Right atrium auricular region (tissue), 2 donors: ENCODE data around the gene RETNLB. TPM values are rescaled to one million over a fixed set of nuclear protein-coding genes. Genes with fewer than 3 reads are reported as not detected.

Experiments used
- DNase-seq: peaks from one replicate; pipeline ENCODE4 v3.0.0-alpha.2; 2019; ENCODE audit warnings: low spot score
- H3K27ac ChIP-seq, 2 donors: fragments of 200-600 bp; sonication (generic); 1 replicate in 1 of 2; 2 replicates in 1 of 2; pipeline ENCODE4 v1.5.1; 2016 to 2019
- H3K27me3 ChIP-seq, 2 donors: fragments of 200-600 bp; sonication (generic); one replicate each; pipeline versions ENCODE4 v1.5.1 to v1.6.0; 2017 to 2019
- H3K36me3 ChIP-seq: fragments of 200-600 bp; sonication (generic); one replicate; pipeline ENCODE4 v1.5.1; 2016
- H3K4me1 ChIP-seq, 2 donors: fragments of 200-600 bp; sonication (generic); one replicate each; pipeline versions ENCODE4 v1.5.1 to v1.6.0; 2017 to 2019
- H3K4me3 ChIP-seq, 2 donors: fragments of 200-600 bp; sonication (generic); 1 replicate in 1 of 2; 2 replicates in 1 of 2; pipeline ENCODE4 v1.5.1; 2017 to 2019; ENCODE audit warnings: mild to moderate bottlenecking in 1 of 2, moderate library complexity in 1 of 2
- H3K9me3 ChIP-seq, 2 donors: fragments of 200-600 bp; sonication (generic); one replicate each; pipeline ENCODE4 v1.5.1; 2019
- total RNA-seq, 2 donors: library from RNA; depleted of rRNA; stranded (reverse); fragments of >200 nt; gene quantifications; one replicate each; pipeline ENCODE4 v1.1.0, GENCODE V29; 2016
- TF ChIP-seq, protein P1 (sequence below), 2 donors: fragments of 200-600 bp; sonication (generic); IDR thresholded peaks; one replicate each; pipeline ENCODE4 v1.5.1; 2019; ENCODE audit warnings: antibody characterized with exemption in 2 of 2

RETNLB gene, protein sequence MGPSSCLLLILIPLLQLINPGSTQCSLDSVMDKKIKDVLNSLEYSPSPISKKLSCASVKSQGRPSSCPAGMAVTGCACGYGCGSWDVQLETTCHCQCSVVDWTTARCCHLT
- total RNA-seq, result not detected

DNA sequence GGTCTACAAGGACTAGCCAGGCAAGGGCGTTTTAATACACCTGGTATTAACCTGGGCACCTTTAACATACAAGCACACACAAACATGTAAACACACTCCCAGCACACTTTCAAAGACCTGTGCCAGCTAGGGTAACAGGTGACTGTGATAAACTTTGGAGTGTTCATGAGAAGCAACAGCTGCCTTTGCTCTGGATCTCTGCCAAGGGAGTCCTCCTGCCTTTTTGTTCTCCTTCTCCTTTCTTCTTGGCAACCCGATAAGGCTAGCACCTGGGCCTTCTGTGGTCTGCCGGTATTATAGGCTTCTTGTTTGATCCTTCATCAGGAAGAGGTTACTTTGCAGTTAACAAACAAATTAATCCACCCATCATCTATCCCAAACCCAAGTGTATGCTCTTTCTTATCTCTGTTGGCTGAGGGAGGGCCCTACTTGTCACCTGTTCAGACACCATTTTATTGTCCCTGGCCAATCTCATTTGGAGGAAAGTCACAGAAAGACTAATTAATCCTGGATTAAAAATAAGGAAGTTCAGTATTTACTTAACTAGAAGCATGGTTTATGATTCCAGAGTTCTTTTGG lies at the start of gene RETNLB:
TSS of gene RETNLB (minus strand) at position 7 of the 579 bp plus-strand sequence. CDS start 225 bp downstream, outside the sequence.
- no peak within 1 kb of the TSS for H3K27ac ChIP-seq
- no peak within 1 kb of the TSS for H3K4me3 ChIP-seq
- DNase-seq, result no peak
- no peaks in the 10 kb centered on the region for H3K36me3 ChIP-seq
- no peaks in the 10 kb centered on the region for H3K27me3 ChIP-seq
- TF ChIP-seq, protein P1, sequence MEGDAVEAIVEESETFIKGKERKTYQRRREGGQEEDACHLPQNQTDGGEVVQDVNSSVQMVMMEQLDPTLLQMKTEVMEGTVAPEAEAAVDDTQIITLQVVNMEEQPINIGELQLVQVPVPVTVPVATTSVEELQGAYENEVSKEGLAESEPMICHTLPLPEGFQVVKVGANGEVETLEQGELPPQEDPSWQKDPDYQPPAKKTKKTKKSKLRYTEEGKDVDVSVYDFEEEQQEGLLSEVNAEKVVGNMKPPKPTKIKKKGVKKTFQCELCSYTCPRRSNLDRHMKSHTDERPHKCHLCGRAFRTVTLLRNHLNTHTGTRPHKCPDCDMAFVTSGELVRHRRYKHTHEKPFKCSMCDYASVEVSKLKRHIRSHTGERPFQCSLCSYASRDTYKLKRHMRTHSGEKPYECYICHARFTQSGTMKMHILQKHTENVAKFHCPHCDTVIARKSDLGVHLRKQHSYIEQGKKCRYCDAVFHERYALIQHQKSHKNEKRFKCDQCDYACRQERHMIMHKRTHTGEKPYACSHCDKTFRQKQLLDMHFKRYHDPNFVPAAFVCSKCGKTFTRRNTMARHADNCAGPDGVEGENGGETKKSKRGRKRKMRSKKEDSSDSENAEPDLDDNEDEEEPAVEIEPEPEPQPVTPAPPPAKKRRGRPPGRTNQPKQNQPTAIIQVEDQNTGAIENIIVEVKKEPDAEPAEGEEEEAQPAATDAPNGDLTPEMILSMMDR (IDR thresholded peaks at IDR 0.05), result no peak
- no peaks in the 10 kb centered on the region for H3K9me3 ChIP-seq
- H3K4me1 ChIP-seq, result no peaks in the 10 kb centered on the region

DNA sequence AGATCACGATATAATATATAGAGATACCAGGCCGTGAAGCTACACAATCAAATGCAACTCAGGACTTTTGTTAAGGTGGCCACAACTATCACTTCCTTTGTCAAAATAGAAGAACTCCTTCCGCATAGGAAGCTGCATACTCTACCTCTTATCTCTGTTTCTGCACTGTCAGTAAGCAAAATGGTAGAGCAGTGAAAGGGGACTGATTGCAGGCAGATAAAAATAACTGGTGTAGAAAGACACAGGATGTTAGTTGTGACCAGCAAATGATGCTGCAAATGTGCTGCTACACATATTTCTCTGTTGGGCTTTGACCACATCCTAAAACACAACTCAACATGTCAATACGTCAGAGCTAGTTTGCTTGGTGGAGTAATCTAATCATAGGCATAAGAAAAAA lies 49.1 kb upstream of the RETNLB start:
- Histone ChIP-seq H3K4me1 (no peaks in the 10 kb centered on the region), H3K27ac (no peak overlapping the region)
- TF ChIP-seq, protein P1 (IDR thresholded peaks at IDR 0.05), result no peak

DNA sequence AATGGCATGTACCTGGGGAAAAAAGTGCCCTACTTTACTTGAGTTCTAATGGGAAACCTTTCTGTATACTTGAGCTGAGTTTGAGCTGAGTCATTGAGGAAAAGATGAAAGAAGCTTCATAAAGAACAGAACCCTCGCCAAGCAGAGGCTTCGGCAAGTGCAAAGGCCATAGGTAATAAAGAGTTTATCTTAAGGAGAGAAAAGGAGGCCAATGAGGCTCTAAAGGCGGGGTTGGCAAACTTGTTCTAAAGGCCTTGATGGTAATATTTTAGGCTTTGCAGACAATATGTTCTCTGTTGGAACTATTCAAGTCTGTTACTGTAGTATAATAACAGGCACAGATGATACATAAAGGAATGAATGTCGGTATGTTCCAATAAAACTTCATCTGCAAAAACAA lies 47.8 kb upstream of the RETNLB start:
- TF ChIP-seq, protein P1 (IDR thresholded peaks at IDR 0.05), result no peak

More for the DNA sequence above, 49.1 kb upstream of the RETNLB start:
- no peaks in the 10 kb centered on the region for H3K36me3 ChIP-seq
- no peaks in the 10 kb centered on the region for H3K9me3 ChIP-seq
- H3K27me3 ChIP-seq, result no peaks in the 10 kb centered on the region
- H3K4me3 ChIP-seq, result no peak overlapping the region
- DNase-seq, result no peak

DNA sequence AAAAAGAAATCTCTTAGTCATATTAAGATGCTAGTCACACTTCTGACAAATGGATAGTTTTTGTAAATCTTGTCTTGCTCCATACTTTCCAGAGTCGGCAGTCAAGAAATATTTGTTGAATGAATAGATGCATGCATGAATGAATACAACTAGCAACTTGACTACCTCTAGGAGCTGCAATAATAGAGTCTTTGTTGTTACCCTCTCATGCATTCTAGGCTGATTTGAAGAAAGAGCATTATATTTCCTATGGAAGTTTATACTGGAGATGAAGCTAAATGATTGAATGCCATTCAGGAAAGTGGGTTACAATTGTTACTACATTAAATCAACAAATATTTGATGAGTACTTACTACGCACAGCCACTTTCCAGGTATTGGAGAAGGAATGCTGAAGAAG lies 47.2 kb upstream of the RETNLB start:
- Histone ChIP-seq H3K4me3 (no peak overlapping the region), H3K27me3 (no peaks in the 10 kb centered on the region), H3K4me1 (no peaks in the 10 kb centered on the region), H3K36me3 (no peaks in the 10 kb centered on the region), H3K9me3 (no peaks in the 10 kb centered on the region), H3K27ac (no peak overlapping the region)
- DNase-seq, result no peak
- TF ChIP-seq, protein P1 (IDR thresholded peaks at IDR 0.05), result no peak

More for the DNA sequence above, 47.8 kb upstream of the RETNLB start:
- no peak overlapping the region for H3K4me3 ChIP-seq
- no peaks in the 10 kb centered on the region for H3K4me1 ChIP-seq
- no peaks in the 10 kb centered on the region for H3K9me3 ChIP-seq
- no peaks in the 10 kb centered on the region for H3K27me3 ChIP-seq
- no peaks in the 10 kb centered on the region for H3K36me3 ChIP-seq
- no peak overlapping the region for H3K27ac ChIP-seq
- DNase-seq, result no peak

DNA sequence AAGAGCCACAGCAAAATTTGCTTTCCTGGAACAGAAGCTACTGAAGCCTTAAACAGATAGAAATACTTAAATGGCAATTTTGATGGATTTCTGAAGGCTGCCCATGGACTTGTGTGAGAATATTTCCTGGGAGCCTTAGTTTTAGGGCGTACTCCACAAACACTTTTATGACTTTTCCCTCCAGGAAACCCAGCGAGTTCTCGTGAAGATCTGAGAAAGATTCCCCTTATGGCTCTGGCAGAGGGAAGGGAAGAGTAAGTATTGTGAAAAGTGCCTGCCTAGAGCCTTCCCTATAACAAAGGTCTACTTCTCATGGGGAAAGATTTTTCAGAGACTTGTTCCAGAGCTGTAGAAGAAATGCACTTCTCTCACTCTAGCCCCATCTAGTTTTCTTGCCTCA lies 34.3 kb upstream of the RETNLB start:
- no peaks in the 10 kb centered on the region for H3K4me1 ChIP-seq
- H3K27ac ChIP-seq, result no peak overlapping the region
- no peaks in the 10 kb centered on the region for H3K36me3 ChIP-seq
- TF ChIP-seq, protein P1 (IDR thresholded peaks at IDR 0.05), result no peak
- H3K27me3 ChIP-seq, result no peaks in the 10 kb centered on the region
- DNase-seq, result no peak
- H3K9me3 ChIP-seq, result peaks cover 0 to 9% of the 10 kb centered on the region in 2 donors
- no peak overlapping the region for H3K4me3 ChIP-seq

DNA sequence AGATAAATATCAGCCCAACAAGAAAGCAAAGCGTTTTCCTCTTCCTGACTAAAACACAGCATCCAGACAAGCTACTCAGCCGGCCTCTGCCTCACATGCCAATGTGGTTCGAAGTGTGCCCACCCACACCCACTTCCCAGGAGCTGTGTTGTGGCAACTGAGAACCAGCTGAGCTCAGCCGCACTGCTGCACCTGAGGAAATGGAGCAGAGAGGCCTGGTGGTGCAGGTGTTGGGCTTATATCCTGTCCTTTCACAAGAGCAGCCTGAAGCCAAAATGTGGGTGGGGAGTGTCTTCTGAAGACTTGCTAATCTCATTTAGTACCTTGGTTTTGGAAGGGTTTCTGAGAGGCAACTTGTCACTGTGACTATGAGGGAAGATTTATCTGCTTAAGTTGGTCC lies 23.0 kb upstream of the RETNLB start:
- no peaks in the 10 kb centered on the region for H3K9me3 ChIP-seq
- TF ChIP-seq, protein P1 (IDR thresholded peaks at IDR 0.05), result no peak
- H3K27me3 ChIP-seq, result no peaks in the 10 kb centered on the region
- DNase-seq, result no peak
- no peak overlapping the region for H3K27ac ChIP-seq
- H3K4me1 ChIP-seq, result no peaks in the 10 kb centered on the region
- H3K4me3 ChIP-seq, result no peak overlapping the region
- no peaks in the 10 kb centered on the region for H3K36me3 ChIP-seq
